IgD-negative memory B cell (primary cell): ENCODE measurements around the gene NPR1. TPM values are rescaled to one million over a fixed set of nuclear protein-coding genes. Genes with fewer than 3 reads are reported as not detected.

ENCODE experiments used
- H3K27ac Mint-ChIP-seq, 3 donors: one replicate each; pipeline ENCODE4 v1.8.0; 2020 to 2022; ENCODE audit warnings: mild to moderate bottlenecking in 3 of 3, mixed read lengths in 3 of 3, moderate library complexity in 1 of 3
- H3K27me3 Mint-ChIP-seq: one replicate; pipeline ENCODE4 v1.8.0; 2021; ENCODE audit warnings: mixed read lengths
- H3K36me3 Mint-ChIP-seq: one replicate; pipeline ENCODE4 v1.8.0; 2020; ENCODE audit warnings: mild to moderate bottlenecking, mixed read lengths
- H3K4me1 Mint-ChIP-seq, 3 donors: one replicate each; pipeline ENCODE4 v1.8.0; 2020 to 2022; ENCODE audit warnings: mixed read lengths in 3 of 3, mild to moderate bottlenecking in 1 of 3
- H3K4me3 Mint-ChIP-seq, 4 donors: one replicate each; pipeline ENCODE4 v1.8.0; 2020 to 2022; ENCODE audit warnings: mild to moderate bottlenecking in 4 of 4, mixed read lengths in 4 of 4, moderate library complexity in 3 of 4
- H3K9me3 Mint-ChIP-seq, 3 donors: one replicate each; pipeline ENCODE4 v1.8.0; 2020 to 2021; ENCODE audit warnings: mixed read lengths in 3 of 3, mild to moderate bottlenecking in 1 of 3
- polyA plus RNA-seq: library from polyadenylated mRNA; unstranded; fragments of 300-500 nt; fragmentation: Illumina TruSeq; gene quantifications from one replicate; pipeline ENCODE4 v1.2.3, GENCODE V29; 2021

Gene NPR1
- polyA plus RNA-seq, 1 donor from 2014 or later: not detected

DNA sequence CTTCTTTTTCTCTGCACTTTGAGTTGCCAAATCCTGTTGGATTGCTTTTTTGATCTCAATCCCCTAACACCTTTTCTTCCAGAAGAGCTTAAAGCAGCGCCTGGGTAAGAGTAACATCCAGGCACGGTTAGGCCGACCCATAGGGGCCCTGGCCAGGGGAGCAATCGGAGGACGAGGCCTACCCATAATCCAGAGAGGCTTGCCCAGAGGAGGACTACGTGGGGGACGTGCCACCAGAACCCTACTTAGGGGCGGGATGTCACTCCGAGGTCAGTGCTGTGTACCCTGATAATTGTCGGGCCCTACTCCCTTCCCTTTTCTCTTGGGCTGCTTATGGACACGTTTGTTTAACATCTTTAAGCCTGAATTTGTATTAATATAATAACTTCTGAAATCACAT, 36.3 kb upstream of the NPR1 start:
- Mint-ChIP-seq H3K4me1 (peaks cover 10 to 32% (median 12%) of the 10 kb centered on the region in 3 donors), H3K9me3 (no peaks in the 10 kb centered on the region), H3K36me3 (peaks cover 9% of the 10 kb centered on the region), H3K27me3 (no peaks in the 10 kb centered on the region), H3K4me3 (no peak overlapping the region), H3K27ac (no peak overlapping the region)

DNA sequence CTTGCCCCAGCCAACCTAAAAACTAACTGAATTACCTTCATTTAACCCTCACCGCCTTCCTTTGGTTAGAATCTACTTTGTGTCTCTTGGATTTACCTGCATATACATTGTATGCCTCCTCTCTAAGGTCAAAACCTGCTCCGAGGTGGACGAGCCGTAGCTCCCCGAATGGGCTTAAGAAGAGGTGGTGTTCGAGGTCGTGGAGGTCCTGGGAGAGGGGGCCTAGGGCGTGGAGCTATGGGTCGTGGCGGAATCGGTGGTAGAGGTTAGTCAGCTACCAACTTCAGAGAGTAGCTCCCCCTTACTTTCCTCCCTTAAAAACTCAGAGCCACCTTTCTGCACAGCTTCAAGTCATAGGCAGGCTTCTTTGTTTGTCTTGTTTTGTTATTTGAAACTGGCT, 35.4 kb upstream of the NPR1 start:
- H3K36me3 Mint-ChIP-seq: peaks cover 7% of the 10 kb centered on the region
- peaks cover 6 to 28% (median 13%) of the 10 kb centered on the region in 3 donors for H3K4me1 Mint-ChIP-seq
- no peak overlapping the region for H3K4me3 Mint-ChIP-seq
- H3K27ac Mint-ChIP-seq: no peak overlapping the region
- H3K27me3 Mint-ChIP-seq: no peaks in the 10 kb centered on the region
- H3K9me3 Mint-ChIP-seq: no peaks in the 10 kb centered on the region

DNA sequence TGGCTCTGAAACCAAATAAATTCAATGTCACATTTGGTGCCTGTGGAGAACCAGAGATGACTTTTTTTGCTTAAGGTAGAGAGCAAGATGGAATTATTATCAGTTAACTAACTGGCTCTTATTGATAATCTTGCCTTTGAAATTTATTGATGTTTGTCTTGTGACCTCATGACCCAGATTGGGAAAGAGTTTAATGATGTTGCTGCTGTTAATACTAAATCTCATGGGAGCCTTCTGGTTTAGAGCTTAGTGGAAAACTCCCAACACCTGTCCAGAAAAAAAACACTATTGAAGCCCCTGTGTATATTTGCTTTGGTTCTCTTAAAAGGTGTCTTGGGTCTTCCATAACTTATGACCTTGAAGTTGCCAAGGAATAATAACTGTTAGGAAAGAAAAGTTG, 34.7 kb upstream of the NPR1 start:
- H3K27ac Mint-ChIP-seq: no peak overlapping the region
- no peaks in the 10 kb centered on the region for H3K9me3 Mint-ChIP-seq
- peaks cover 7% of the 10 kb centered on the region for H3K36me3 Mint-ChIP-seq
- no peak overlapping the region for H3K4me3 Mint-ChIP-seq
- H3K4me1 Mint-ChIP-seq: peaks cover 6 to 28% (median 13%) of the 10 kb centered on the region in 3 donors
- no peaks in the 10 kb centered on the region for H3K27me3 Mint-ChIP-seq

DNA sequence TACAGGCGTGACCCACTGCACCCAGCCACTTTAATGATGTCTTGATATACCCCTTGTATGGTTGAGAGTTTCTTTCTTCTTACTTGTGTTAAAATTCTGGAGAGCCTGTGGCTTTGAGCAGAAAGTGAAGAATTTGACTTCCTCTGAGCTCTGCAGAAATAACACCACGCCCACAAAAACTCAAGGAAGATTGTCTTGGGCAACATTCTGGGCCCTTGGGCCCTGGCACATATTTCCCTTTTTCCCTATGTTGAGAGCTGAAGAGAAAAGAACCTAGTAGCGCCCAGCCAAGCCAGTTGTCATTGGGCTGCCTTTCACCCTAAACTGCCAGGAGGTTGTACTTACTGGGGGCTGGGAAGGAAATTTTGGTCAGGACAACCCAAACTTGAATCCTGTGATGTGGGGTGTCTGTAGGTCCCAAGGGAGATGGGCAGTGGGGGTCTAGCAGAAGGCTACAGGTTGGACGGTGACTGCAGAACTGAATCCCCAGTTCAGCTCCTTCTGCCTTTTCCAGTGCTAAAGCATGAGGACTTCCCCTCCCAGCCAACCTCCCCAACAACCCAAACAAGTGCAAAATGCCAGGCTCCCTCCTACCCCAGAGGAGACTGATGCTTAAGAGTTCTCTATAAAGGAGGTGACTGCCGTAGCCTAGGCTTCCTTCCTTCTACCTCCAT, 31.7 kb upstream of the NPR1 start:
- Mint-ChIP-seq H3K4me1 (peaks cover 8 to 18% (median 9%) of the 10 kb centered on the region in 3 donors), H3K27ac (peak overlapping the region in 2 of 3 donors; percentile 7 to 65), H3K9me3 (no peaks in the 10 kb centered on the region), H3K4me3 (no peak overlapping the region), H3K27me3 (no peaks in the 10 kb centered on the region), H3K36me3 (peaks cover 5% of the 10 kb centered on the region)

DNA sequence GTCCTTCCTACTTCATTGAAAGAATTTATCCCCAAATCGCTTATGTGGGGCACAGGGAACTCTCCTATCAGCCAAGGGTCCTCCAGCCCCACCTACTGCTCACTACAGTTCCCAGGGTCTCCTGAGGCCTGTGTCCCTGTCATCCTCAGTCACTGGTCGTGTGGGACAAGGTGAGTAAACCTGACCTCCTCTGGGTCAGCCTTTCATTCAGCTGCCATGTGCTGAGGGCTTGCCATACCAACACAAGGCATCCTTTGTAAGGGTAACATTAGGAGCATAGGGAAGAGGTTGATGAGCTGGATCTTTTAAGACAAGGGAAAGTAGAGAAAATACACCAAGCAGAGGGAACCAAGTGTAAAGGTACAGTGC, 31.2 kb upstream of the NPR1 start:
- no peaks in the 10 kb centered on the region for H3K27me3 Mint-ChIP-seq
- H3K27ac Mint-ChIP-seq: peak overlapping the region in 1 of 3 donors; percentile 65
- H3K4me1 Mint-ChIP-seq: peaks cover 5 to 18% (median 9%) of the 10 kb centered on the region in 3 donors
- peaks cover 5% of the 10 kb centered on the region for H3K36me3 Mint-ChIP-seq
- no peaks in the 10 kb centered on the region for H3K9me3 Mint-ChIP-seq
- no peak overlapping the region for H3K4me3 Mint-ChIP-seq

DNA sequence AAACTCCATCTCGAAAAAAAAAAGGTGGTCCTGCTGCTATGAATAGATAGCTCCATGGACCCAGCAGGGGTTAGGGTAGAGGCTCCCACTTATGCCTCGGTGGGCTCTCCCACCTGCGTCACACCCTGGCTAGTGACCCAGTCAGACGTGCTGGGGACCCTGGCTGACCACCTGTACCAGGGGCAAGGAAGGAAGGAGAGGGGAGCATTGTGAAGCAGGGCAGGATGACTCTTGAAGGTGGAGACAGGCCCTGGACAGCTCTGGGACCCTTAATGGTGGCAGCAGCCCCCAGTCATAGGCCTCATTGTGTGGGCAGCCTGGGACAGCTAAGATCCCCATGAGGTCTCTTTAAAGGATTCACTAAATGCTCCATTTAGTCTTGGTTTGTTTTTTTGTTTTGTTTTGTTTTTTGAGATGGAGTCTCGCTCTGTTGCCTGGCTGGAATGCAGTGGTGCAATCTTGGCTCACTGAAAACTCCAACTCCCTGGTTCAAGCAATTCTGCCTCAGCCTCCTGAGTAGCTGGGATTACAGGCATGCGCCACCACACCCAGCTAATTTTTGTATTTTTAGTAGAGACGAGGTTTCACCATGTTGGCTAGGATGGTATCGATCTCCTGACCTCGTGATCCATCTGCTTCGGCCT, 30.4 kb upstream of the NPR1 start:
- Mint-ChIP-seq H3K4me3 (no peak overlapping the region), H3K4me1 (peaks cover 2 to 15% (median 9%) of the 10 kb centered on the region in 3 donors), H3K27ac (peak overlapping the region in 1 of 3 donors; percentile 19), H3K9me3 (no peaks in the 10 kb centered on the region), H3K36me3 (peaks cover 3% of the 10 kb centered on the region), H3K27me3 (no peaks in the 10 kb centered on the region)

DNA sequence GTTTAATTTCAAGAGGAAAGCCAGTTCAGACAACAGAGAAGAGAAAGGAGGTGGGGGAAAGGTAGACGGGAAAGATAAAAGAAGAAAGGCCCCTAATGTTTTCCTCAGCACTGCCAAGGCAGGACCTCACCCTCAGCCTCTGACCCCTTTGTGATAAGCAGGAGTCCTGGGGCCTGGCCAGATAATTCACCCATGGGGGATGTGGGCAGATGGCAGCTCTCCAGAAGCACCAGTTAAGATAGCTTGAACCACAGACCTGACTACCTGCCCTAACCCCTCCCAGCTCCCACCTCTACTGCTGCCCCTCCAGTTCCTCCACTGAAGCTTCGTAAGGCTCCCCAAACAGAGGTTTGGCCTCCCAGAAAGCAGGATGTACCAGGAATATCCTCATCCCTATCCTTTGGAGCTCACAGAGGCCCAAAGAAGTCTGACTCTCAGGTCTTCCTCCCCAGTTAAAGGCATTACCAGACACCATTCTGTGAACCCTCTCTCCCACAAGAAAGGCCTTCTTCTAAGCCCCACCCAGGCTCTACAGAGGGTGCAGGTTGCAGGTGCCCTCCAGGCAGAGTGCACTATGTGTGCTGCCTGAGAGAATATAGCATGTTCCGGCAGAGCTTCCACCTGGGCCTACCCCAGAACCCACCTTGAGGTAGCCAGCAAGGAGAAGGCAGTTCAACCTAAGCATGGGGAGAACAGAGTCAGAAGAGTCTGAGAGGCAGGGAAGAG, 29.2 kb upstream of the NPR1 start:
- H3K4me1 Mint-ChIP-seq: peaks cover 2 to 7% (median 7%) of the 10 kb centered on the region in 3 donors
- H3K9me3 Mint-ChIP-seq: no peaks in the 10 kb centered on the region
- H3K36me3 Mint-ChIP-seq: peaks cover 3% of the 10 kb centered on the region
- no peaks in the 10 kb centered on the region for H3K27me3 Mint-ChIP-seq
- H3K27ac Mint-ChIP-seq: peak overlapping the region in 2 of 3 donors; percentile 52 to 92
- no peak overlapping the region for H3K4me3 Mint-ChIP-seq

DNA sequence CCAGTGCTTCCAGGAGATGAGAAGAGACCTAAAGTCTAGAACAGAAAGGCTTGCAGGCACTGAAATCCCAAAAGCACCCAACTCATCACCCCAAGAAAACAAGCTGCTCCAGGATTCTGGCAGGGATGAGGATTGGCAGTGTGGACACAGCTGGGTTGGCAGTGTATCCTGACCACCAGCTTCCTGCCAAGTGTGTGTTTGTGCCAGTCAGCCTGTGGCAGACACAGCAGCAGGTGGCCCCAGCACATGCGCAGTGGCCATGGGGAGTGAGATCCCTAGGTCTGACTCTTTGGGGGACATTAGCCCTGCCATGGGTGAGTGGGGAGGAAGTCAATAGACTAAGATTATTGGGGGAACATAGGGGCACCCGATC, 28.6 kb upstream of the NPR1 start:
- no peaks in the 10 kb centered on the region for H3K27me3 Mint-ChIP-seq
- H3K4me1 Mint-ChIP-seq: peaks cover 2 to 7% (median 7%) of the 10 kb centered on the region in 3 donors
- H3K27ac Mint-ChIP-seq: no peak overlapping the region
- no peak overlapping the region for H3K4me3 Mint-ChIP-seq
- no peaks in the 10 kb centered on the region for H3K9me3 Mint-ChIP-seq
- H3K36me3 Mint-ChIP-seq: peaks cover 3% of the 10 kb centered on the region

DNA sequence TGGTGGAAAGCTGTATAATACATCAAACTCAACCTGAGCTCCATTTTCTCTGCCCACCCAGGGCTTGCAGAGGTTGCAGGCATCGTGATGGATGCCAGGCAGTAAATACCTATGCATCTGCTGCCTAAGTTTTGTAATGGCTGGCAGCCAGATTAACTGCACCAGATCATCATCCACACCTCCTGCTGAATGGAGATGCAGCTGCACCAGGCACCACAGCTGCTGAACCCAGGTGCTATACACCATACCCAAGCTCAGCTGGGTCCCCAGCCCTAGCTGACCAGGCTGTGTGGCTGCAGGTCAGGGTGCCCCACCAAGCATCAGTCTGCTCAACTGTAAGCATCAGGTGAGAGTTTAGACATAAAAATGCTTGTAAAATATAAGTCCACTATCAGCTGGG, 26.7 kb upstream of the NPR1 start:
- H3K27ac Mint-ChIP-seq: no peak overlapping the region
- H3K4me1 Mint-ChIP-seq: peaks cover under 1 to 4% (median 4%) of the 10 kb centered on the region in 3 donors
- H3K36me3 Mint-ChIP-seq: peaks cover 3% of the 10 kb centered on the region
- H3K27me3 Mint-ChIP-seq: no peaks in the 10 kb centered on the region
- no peak overlapping the region for H3K4me3 Mint-ChIP-seq
- H3K9me3 Mint-ChIP-seq: no peaks in the 10 kb centered on the region

DNA sequence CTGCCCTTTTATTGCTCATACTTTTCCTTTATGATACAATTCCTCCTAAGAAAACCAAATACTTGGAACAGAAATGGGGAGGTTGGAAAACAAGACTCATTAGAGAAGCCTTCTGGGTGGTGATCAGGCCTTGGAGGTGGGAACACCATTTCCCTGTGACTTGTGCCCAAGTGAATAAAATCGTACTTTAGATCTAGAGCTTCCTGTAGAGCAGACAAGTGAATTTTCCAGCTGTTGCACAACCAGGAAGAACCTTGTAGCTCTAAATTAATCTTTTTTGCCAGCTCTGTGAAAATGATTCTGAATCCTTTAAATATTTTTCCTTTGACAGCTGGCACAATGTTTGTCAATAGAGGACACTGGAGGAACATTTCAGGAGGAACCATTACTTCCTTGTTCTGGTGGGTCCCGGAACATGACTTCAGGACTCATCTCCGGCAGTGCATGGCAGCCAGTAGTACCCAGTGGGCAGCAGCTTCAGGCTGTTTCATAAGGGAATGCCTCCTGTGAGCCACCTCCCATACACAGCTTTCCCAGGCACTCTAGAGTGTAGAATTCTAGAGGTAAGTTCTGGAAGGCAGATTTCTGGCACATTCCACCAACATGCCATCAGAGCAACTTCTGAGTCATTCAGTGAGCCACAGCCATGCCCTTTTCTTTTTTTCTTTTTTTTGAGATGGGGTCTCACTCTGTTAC, 25.5 kb upstream of the NPR1 start:
- H3K4me1 Mint-ChIP-seq: peaks cover 0 to 6% (median 2%) of the 10 kb centered on the region in 3 donors
- peaks cover 2% of the 10 kb centered on the region for H3K36me3 Mint-ChIP-seq
- H3K27me3 Mint-ChIP-seq: no peaks in the 10 kb centered on the region
- H3K9me3 Mint-ChIP-seq: no peaks in the 10 kb centered on the region
- H3K27ac Mint-ChIP-seq: no peak overlapping the region
- H3K4me3 Mint-ChIP-seq: no peak overlapping the region

DNA sequence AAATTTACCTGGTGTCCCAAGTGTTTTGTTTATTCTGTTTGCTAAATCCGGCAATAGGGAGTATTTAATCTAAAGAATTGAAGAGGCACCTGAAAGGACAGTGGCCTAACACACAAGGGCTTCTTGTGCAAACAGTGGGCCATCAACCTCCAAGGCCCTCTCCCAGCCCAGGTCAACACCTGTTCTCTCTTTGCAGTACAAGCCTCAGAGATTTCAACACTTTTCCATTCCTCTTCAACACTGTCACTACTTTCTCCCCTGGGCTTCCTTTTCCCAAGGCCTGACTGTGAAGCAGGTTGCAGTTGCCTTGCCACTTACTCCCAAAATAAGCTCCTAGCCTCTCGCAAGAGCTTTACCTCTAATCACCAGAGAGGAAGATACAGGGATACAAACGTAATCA, 23.2 kb upstream of the NPR1 start:
- Mint-ChIP-seq H3K27ac (peak overlapping the region in 1 of 3 donors; percentile 67), H3K4me3 (no peak overlapping the region), H3K9me3 (no peaks in the 10 kb centered on the region), H3K4me1 (peaks cover 9 to 11% (median 11%) of the 10 kb centered on the region in 3 donors), H3K36me3 (peaks cover 4% of the 10 kb centered on the region), H3K27me3 (no peaks in the 10 kb centered on the region)

DNA sequence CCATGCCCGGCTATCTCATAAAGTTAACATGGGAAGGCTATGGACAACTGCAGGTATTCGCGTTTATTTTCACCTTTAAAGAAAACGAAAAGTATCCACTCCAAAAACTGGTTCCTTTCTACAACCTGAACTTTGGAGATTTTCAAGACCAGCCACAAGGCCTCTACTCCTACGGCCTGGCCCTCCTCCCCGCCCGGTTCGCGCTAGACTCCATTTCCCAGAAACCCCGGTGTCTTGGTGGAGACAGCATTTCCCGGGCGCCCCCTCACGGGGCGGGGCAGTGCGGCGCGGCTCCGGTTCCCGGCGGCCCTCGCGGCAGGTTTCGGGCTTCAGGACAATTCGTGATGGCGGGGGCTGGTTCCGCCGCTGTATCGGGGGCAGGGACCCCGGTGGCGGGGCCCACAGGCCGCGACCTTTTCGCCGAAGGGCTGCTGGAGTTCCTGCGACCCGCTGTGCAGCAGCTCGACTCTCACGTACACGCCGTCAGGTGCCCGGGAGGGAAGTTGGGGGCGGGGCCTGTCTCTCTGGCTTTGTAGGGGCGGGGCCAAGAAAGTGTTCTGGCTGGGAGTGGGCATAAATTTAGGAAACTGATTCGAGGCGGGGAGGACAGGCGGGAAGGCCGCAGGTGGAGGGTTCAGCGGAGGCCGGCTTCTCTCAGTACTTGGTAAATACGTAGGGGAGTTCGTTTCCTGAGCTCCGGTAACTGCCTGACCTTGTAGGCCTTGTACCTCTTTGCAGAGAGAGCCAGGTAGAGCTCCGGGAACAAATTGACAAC, 19.9 kb upstream of the NPR1 start, which contains the start of gene SNAPIN:
Gene SNAPIN, plus strand, starts transcription at position 304 of the 775 bp plus-strand sequence. Its CDS starts 41 bp downstream, at position 345.
- peaks cover 9 to 11% (median 11%) of the 10 kb centered on the region in 3 donors for H3K4me1 Mint-ChIP-seq
- no peaks in the 10 kb centered on the region for H3K27me3 Mint-ChIP-seq
- H3K4me3 Mint-ChIP-seq: peak within 1 kb of the TSS; percentile 92 to 97 (median 96)
- no peaks in the 10 kb centered on the region for H3K9me3 Mint-ChIP-seq
- H3K36me3 Mint-ChIP-seq: peaks cover 4% of the 10 kb centered on the region
- peak within 1 kb of the TSS; percentile 91 to 96 (median 91) for H3K27ac Mint-ChIP-seq

DNA sequence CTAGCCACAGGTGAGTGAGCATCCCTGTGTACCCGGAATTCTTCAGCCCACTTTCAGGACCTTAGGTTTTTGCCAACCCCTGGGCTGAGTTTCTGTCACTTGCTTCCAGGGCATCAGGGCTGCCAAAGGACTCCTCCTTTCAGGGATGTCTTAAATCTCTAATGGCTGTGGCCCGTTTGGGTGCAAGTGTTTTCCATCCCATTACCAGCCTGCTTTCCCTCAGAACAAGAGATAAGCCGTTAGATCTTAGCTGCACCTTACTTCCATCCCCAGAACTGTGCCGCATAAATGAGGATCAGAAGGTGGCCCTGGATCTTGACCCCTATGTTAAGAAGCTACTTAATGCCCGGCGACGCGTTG, 19.3 kb upstream of the NPR1 start:
- H3K27ac Mint-ChIP-seq: peak overlapping the region; percentile 91 to 96 (median 91)
- peaks cover 9 to 11% (median 10%) of the 10 kb centered on the region in 3 donors for H3K4me1 Mint-ChIP-seq
- H3K9me3 Mint-ChIP-seq: no peaks in the 10 kb centered on the region
- H3K4me3 Mint-ChIP-seq: peak overlapping the region; percentile 92 to 97 (median 96)
- no peaks in the 10 kb centered on the region for H3K27me3 Mint-ChIP-seq
- peaks cover 4% of the 10 kb centered on the region for H3K36me3 Mint-ChIP-seq

DNA sequence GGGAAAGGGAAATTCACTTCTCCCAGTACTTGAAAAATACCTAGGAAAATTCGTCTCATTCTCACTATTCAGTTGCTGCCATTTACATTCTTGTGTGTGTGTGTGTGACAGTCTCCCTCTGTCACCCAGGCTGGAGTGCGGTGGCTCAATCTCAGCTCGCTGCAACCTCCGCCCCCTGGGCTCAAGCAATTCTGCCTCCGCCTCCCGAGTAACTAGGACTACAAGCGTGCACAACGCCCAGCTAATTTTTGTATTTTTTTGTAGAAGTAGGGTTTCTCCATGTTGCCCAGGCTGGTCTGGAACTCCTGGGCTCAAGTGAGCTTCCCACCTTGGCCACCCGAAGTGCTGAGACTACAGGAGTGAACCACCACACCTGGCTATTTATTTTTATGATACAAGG, 18.8 kb upstream of the NPR1 start:
- Mint-ChIP-seq H3K4me3 (peak overlapping the region; percentile 92 to 97 (median 96)), H3K9me3 (no peaks in the 10 kb centered on the region), H3K36me3 (peaks cover 4% of the 10 kb centered on the region), H3K27me3 (no peaks in the 10 kb centered on the region), H3K4me1 (peaks cover 9 to 11% (median 10%) of the 10 kb centered on the region in 3 donors), H3K27ac (peak overlapping the region in 2 of 3 donors; percentile 91 to 96)
